Loucy (cell line): ENCODE results near the gene ZNF304.

ENCODE experiments used
- H2AFZ ChIP-seq: fragments of 200-600 bp; sonication (generic); 2 replicates; pipeline ENCODE4 v1.6.0; 2016; ENCODE audit warnings: antibody characterized with exemption, mild to moderate bottlenecking, low read length, moderate library complexity
- H3F3A ChIP-seq: fragments of 200-600 bp; 2 replicates; pipeline ENCODE4 v1.6.0; 2016; ENCODE audit warnings: antibody characterized with exemption, low read depth, mild to moderate bottlenecking
- H3K27me3 ChIP-seq: fragments of 200-600 bp; sonication (generic); 2 replicates; pipeline ENCODE4 v1.6.1; 2014; ENCODE audit warnings: low read length, mild to moderate bottlenecking; ENCODE audit not compliant: insufficient read depth, poor library complexity, severe bottlenecking
- H3K36me3 ChIP-seq: fragments of 200-600 bp; sonication (generic); 2 replicates; pipeline ENCODE4 v1.6.1; 2016; ENCODE audit warnings: low read length; ENCODE audit not compliant: insufficient read depth
- H3K4me1 ChIP-seq: fragments of 200-600 bp; sonication (generic); 2 replicates; pipeline ENCODE4 v1.5.1; 2014; ENCODE audit warnings: low read length, mild to moderate bottlenecking; ENCODE audit not compliant: insufficient read depth, poor library complexity, severe bottlenecking
- H3K4me2 ChIP-seq: fragments of 200-600 bp; sonication (generic); 2 replicates; pipeline ENCODE4 v1.6.0; 2014; ENCODE audit warnings: antibody characterized with exemption, low read length, low read depth, mild to moderate bottlenecking; ENCODE audit not compliant: poor library complexity, severe bottlenecking
- H3K4me3 ChIP-seq: fragments of 200-600 bp; sonication (generic); 2 replicates; pipeline ENCODE4 v1.5.1; 2014; ENCODE audit warnings: low read length, mild to moderate bottlenecking, mixed read lengths; ENCODE audit not compliant: poor library complexity, severe bottlenecking
- H3K79me2 ChIP-seq: fragments of 200-600 bp; sonication (generic); 2 replicates; pipeline ENCODE4 v1.6.1; 2014; ENCODE audit warnings: low read length; ENCODE audit not compliant: insufficient read depth
- H3K9ac ChIP-seq: fragments of 200-600 bp; sonication (generic); 2 replicates; pipeline ENCODE4 v1.6.0; 2014; ENCODE audit warnings: mild to moderate bottlenecking, low read depth, low read length, moderate library complexity; ENCODE audit not compliant: poor library complexity, severe bottlenecking
- H3K9me2 ChIP-seq: fragments of 200-600 bp; sonication (generic); replicated peaks from 2 replicates; pipeline ENCODE4 v1.6.1; 2016; ENCODE audit warnings: low read depth, low read length, mixed read lengths
- H3K9me3 ChIP-seq: fragments of 200-600 bp; sonication (generic); 2 replicates; pipeline ENCODE4 v1.6.1; 2014; ENCODE audit warnings: mild to moderate bottlenecking, antibody characterized with exemption, low read length, low read depth; ENCODE audit not compliant: insufficient read depth
- H4K20me1 ChIP-seq: fragments of 200-600 bp; sonication (generic); 2 replicates; pipeline ENCODE4 v1.6.0; 2014; ENCODE audit warnings: antibody characterized with exemption, low read length, mild to moderate bottlenecking; ENCODE audit not compliant: insufficient read depth, poor library complexity, severe bottlenecking
- CTCF ChIP-seq: fragments of 200-600 bp; sonication (generic); conservative IDR thresholded peaks from 2 replicates; pipeline ENCODE4 v1.5.1; 2014; ENCODE audit warnings: mild to moderate bottlenecking, antibody characterized with exemption, low read length
- EZH2phosphoT487 ChIP-seq: fragments of 200-600 bp; IDR thresholded peaks from 2 replicates; pipeline ENCODE4 v1.6.1; 2018; ENCODE audit warnings: antibody characterized with exemption, mild to moderate bottlenecking, moderate library complexity, borderline replicate concordance

The ZNF304 gene

DNA sequence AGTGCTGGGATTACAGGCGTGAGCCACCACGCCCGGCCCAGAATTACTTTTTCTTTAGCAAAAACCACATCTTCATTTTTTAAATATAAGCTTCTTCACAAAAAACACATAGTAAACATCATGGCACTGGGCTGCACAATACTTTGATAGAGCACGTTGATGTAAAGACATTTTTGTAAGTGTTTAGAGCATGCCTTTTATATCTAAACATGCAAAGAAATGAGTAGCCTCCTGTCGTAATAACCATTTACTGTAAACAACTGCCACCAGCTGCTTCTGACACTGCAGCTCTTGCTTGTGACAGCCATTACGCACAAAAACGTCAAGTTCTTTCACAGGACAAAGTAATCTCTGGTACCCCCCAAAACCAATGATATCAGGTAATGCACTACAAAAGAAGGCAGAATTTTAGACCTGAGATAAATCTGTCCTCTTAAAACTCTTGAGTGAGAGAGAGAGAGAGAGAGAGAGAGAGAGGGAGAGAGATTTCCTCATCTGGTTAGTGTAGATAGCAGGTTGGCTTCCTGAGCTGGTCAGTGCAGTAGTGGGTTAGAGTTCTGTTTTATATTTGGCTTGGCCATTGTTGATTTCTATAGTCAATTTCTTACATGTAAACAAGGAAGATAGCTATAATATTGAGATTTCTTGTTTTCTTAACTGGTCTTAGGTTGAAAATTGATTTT, 31.9 kb downstream of the ZNF304 start:
- no peak overlapping the region for H3K4me3 ChIP-seq
- H3K27me3 ChIP-seq, result no peaks in the 10 kb centered on the region
- H2AFZ ChIP-seq, result no peak overlapping the region
- TF ChIP-seq CTCF (no peak), EZH2phosphoT487 (no peak)
- H3K79me2 ChIP-seq, result no peaks in the 10 kb centered on the region
- H3K9me3 ChIP-seq, result no peaks in the 10 kb centered on the region; the same call in 1 of the 2 replicates
- H3K4me2 ChIP-seq, result no peak overlapping the region
- no peaks in the 10 kb centered on the region for H4K20me1 ChIP-seq
- peaks cover under 1% of the 10 kb centered on the region; the same call in 1 of the 2 replicates for H3K36me3 ChIP-seq
- no peak overlapping the region for H3K9ac ChIP-seq
- H3K9me2 ChIP-seq, result no peaks in the 10 kb centered on the region
- H3K4me1 ChIP-seq, result peaks cover 3% of the 10 kb centered on the region
- no peaks in the 10 kb centered on the region for H3F3A ChIP-seq

DNA sequence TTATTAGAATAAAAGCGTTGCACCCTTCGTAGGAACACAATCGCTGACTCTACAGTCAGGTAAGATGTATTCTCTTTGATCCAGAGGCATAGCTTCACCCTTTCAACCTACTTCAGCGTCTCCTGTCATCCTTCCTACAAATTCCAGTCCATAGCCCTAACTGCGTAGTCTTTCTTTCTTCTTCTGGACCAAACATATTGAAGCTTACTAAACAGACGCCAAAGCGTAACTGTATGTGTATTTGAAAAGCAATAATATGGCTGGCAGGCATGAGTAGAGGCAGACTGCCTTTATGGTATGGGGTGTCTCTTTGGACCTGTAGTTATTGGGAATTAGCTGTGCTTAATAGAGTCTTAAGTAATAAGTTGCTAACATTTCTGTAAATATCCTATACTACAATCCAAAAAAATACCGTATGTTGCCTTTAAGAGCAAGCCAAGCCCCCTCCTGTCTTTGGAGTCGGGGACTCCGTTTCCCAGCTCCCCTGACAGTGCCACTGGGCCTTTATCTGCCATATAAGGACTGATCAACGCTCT, 38.2 kb downstream of the ZNF304 start:
- Histone ChIP-seq H3F3A (no peaks in the 10 kb centered on the region), H2AFZ (peak overlapping the region; percentile 100), H3K27me3 (no peaks in the 10 kb centered on the region), H3K36me3 (no peaks in the 10 kb centered on the region; the same call in 1 of the 2 replicates), H3K4me3 (peak overlapping the region; percentile 80), H3K9me3 (no peaks in the 10 kb centered on the region), H3K4me1 (peaks cover 33% of the 10 kb centered on the region), H3K9me2 (no peaks in the 10 kb centered on the region), H4K20me1 (peaks cover 23% of the 10 kb centered on the region), H3K79me2 (peaks cover 43% of the 10 kb centered on the region), H3K9ac (peak overlapping the region; percentile 64), H3K4me2 (peak overlapping the region; percentile 73)
- no peak for TF ChIP-seq CTCF
- TF ChIP-seq EZH2phosphoT487, result no peak

- Histone ChIP-seq H3K27me3 (no peaks in the 10 kb centered on the region), H3K9me3 (no peaks in the 10 kb centered on the region), H3K4me1 (peaks cover 33% of the 10 kb centered on the region), H3K9me2 (no peaks in the 10 kb centered on the region), H4K20me1 (peaks cover 23% of the 10 kb centered on the region), H3K4me2 (peak within 1 kb of the TSS; percentile 98), H3K9ac (peak within 1 kb of the TSS; percentile 88), H2AFZ (peak within 1 kb of the TSS; percentile 100), H3K4me3 (peak within 1 kb of the TSS; percentile 80), H3K36me3 (no peaks in the 10 kb centered on the region; the same call in 1 of the 2 replicates), H3F3A (no peaks in the 10 kb centered on the region), H3K79me2 (peaks cover 49% of the 10 kb centered on the region)
- peak; percentile 19; the same call in 1 of the 2 replicates for TF ChIP-seq CTCF
- TF ChIP-seq EZH2phosphoT487, result no peak
Measured at GRCh38 chr19:57389730-57390598, 38.9 kb downstream of the ZNF304 start, which contains the start of gene ZNF548. TSS of gene ZNF548 (plus strand) at chr19:57389854. CDS start at chr19:57390100, 246 bp downstream.
